Activated naive CD8-positive, alpha-beta T cell treated with anti-CD3 and anti-CD28 coated beads, Interleukin-2, amount 10 ng/mL, durations not matched to agents 7 days and 5 days (primary cell): ENCODE measurements around the gene C9orf152. TPM values are rescaled to one million over a fixed set of nuclear protein-coding genes. Genes with fewer than 3 reads are reported as not detected.
"Not testable (repeated sequence)": the region's sequence is repeated elsewhere in the genome, so short reads cannot be mapped to it uniquely, and the experiment has no call there.

Experiments
- ATAC-seq: fragments of 150-1000 bp; cut with Tn5 transposase; one replicate; pipeline ENCODE4 v1.10.0; 2021; ENCODE audit warnings: low read depth, moderate library complexity
- POLR2A ChIA-PET: fragments of 350-600 bp; sonication (Branson Sonifier 250); formaldehyde crosslinking; loops from one replicate; lab custom pipeline; 2021; ENCODE audit warnings: antibody characterized with exemption; lab: Charles Lee
- DNase-seq: peaks from one replicate; pipeline ENCODE4 v3.0.0; 2021
- H3K27ac Mint-ChIP-seq: one replicate; pipeline ENCODE4 v1.8.0; 2022; ENCODE audit warnings: mild to moderate bottlenecking, mixed read lengths
- H3K27me3 Mint-ChIP-seq: one replicate; pipeline ENCODE4 v1.8.0; 2022; ENCODE audit warnings: mild to moderate bottlenecking, moderate library complexity, mixed read lengths
- H3K36me3 Mint-ChIP-seq: one replicate; pipeline ENCODE4 v1.8.0; 2021; ENCODE audit warnings: mild to moderate bottlenecking, mixed read lengths
- H3K4me1 Mint-ChIP-seq: one replicate; pipeline ENCODE4 v1.8.0; 2021; ENCODE audit warnings: mixed read lengths
- H3K4me3 Mint-ChIP-seq: one replicate; pipeline ENCODE4 v1.8.0; 2022; ENCODE audit warnings: mild to moderate bottlenecking, moderate library complexity, mixed read lengths
- H3K9me3 Mint-ChIP-seq: one replicate; pipeline ENCODE4 v1.8.0; 2021; ENCODE audit warnings: mixed read lengths
- total RNA-seq, 2 experiments: library from RNA; stranded (reverse); gene quantifications; one replicate each; pipeline ENCODE4 v1.2.3, GENCODE V29; 2021

C9orf152 gene
- total RNA-seq, 2 experiments from 2014 or later = not detected

- H3K9me3 Mint-ChIP-seq, H3K4me1 Mint-ChIP-seq, DNase-seq, H3K27ac Mint-ChIP-seq, POLR2A ChIA-PET, H3K27me3 Mint-ChIP-seq, H3K36me3 Mint-ChIP-seq, ATAC-seq, H3K4me3 Mint-ChIP-seq: not testable (repeated sequence)
Measured at GRCh38 chr9:110205612-110206011, 2.3 kb downstream of the C9orf152 start.

DNA sequence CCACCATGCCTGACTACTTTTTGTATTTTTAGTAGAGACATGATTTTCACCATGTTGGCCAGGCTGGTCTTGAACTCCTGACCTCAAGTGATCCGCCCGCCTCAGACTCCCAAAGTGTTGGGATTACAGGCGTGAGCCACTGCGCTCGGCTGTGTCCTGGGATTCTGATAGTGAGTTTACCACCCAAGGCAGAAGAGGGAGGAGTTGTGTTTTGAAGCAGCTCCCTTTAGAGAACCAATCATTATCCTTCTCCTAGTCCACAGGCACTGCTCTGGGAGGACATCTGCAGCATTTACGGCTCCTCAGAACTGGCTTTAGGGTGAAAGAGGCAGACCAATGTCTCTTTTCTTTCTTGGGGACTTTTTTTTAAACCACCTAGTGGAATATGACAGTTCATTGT is 5.7 kb downstream of the C9orf152 start:
- POLR2A ChIA-PET = no interaction called here
- Mint-ChIP-seq H3K36me3 (no peaks in the 10 kb centered on the region), H3K27me3 (peaks cover 2% of the 10 kb centered on the region), H3K4me1 (no peaks in the 10 kb centered on the region), H3K9me3 (no peaks in the 10 kb centered on the region), H3K4me3 (no peak overlapping the region), H3K27ac (no peak overlapping the region)
- no peak for DNase-seq
- ATAC-seq = no peak

- Mint-ChIP-seq H3K4me1 (no peaks in the 10 kb centered on the region), H3K4me3 (no peak overlapping the region), H3K36me3 (no peaks in the 10 kb centered on the region), H3K9me3 (no peaks in the 10 kb centered on the region), H3K27me3 (peaks cover 2% of the 10 kb centered on the region), H3K27ac (no peak overlapping the region)
- no peak for DNase-seq
- POLR2A ChIA-PET = no interaction called here
- ATAC-seq = no peak
Measured at GRCh38 chr9:110199643-110200042, 8.3 kb downstream of the C9orf152 start.

- Mint-ChIP-seq H3K4me3 (no peak overlapping the region), H3K27me3 (peaks cover 2% of the 10 kb centered on the region), H3K4me1 (no peaks in the 10 kb centered on the region), H3K27ac (no peak overlapping the region), H3K9me3 (no peaks in the 10 kb centered on the region), H3K36me3 (no peaks in the 10 kb centered on the region)
- DNase-seq (no peak), ATAC-seq (no peak)
- POLR2A ChIA-PET = no interaction called here
Measured at GRCh38 chr9:110198357-110198756, 9.6 kb downstream of the C9orf152 start.

DNA sequence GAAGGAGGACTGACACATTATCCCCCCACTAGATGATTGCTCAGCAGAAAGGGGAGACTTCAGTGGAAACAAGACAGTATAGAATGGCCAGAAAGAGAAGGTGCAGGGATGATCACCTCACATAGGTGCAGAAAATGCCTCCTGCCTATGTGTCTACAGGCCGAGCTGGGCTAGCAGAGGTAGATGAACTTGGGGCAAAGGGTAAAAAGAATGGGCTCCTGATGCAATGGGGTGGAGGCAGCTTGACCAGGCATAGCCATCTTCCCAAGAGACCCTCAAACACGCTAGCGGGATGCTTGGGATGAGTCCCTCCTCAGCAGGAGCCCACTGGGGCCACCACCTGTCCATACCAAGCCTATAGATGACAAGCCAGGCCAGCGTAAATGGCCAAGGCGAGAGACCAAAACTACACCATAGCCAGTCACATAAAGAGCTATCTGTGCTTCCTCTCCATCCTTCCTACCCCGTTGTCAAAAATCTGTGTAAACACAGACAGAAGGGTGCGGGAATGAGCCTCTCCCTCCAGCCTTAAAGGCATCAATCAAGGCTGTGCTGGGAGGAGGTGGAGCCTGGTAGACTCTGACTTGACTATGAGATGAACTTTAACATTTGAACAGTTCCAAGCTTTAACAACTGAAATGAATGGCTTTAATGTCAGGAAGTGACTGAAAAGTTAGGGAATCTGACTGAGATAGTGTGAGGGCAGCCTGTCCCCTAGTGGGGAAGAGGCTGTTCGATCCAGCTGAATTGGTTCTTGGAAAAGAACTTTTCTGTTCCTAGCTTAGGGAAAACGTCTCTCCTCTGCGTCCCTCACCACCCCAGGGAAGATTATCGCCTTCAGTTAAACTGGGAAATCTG is 10.4 kb downstream of the C9orf152 start:
- Mint-ChIP-seq H3K36me3 (no peaks in the 10 kb centered on the region), H3K9me3 (no peaks in the 10 kb centered on the region), H3K27me3 (peaks cover 5% of the 10 kb centered on the region), H3K4me3 (no peak overlapping the region), H3K27ac (no peak overlapping the region), H3K4me1 (no peaks in the 10 kb centered on the region)
- POLR2A ChIA-PET = no interaction called here
- ATAC-seq = no peak
- DNase-seq = no peak

- H3K27ac Mint-ChIP-seq, H3K4me1 Mint-ChIP-seq, H3K9me3 Mint-ChIP-seq, DNase-seq, POLR2A ChIA-PET, ATAC-seq, H3K4me3 Mint-ChIP-seq, H3K36me3 Mint-ChIP-seq, H3K27me3 Mint-ChIP-seq: not testable (repeated sequence)
Measured at GRCh38 chr9:110196084-110196499, 11.9 kb downstream of the C9orf152 start.

DNA sequence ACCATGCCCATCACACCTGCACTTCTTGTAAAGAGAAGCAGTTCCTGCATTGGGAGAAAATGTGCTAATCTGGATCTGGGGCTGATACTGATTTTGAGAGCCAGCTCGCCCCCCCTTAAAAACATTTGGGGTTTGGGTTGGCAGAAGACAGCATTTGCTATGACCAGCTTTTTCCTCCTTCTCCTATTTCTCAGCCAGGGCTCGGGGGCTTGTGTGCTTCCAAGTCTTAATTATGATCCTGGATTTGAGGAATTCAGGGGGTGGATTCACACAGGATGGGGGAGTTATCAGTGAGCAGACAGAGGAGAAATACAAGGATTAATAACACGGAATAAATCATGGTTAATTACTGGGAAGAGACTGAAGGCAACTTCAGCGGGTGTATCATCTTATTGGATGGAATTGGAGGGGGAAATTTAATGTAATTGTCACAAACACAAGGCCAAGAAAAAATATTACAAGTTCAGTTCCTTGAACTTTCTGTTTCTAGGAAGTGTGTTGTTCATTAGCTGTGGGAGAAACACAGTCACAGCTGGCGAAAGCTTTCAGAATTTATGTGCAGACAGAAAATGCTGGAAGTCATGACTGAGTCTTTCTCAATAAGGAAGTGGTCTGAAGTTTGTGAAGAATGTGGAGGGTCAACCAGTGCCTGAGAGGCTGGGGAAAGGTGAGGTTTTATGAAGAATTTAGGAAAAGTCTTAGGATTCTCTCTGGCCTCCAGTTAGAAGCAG is 15.3 kb downstream of the C9orf152 start:
- Mint-ChIP-seq H3K9me3 (no peaks in the 10 kb centered on the region), H3K4me3 (no peak overlapping the region), H3K27me3 (peaks cover 3% of the 10 kb centered on the region), H3K4me1 (no peaks in the 10 kb centered on the region), H3K36me3 (no peaks in the 10 kb centered on the region), H3K27ac (no peak overlapping the region)
- DNase-seq = no peak
- POLR2A ChIA-PET = interaction anchor here (0.6 kb wide), 1 partner anchor 128 kb away, joined by 4 read pairs; no protein-coding TSS in a partner anchor
- no peak for ATAC-seq

- ATAC-seq = no peak
- no peaks in the 10 kb centered on the region for H3K4me1 Mint-ChIP-seq
- POLR2A ChIA-PET = no interaction called here
- no peaks in the 10 kb centered on the region for H3K9me3 Mint-ChIP-seq
- DNase-seq = no peak
- H3K36me3 Mint-ChIP-seq = no peaks in the 10 kb centered on the region
- no peak overlapping the region for H3K27ac Mint-ChIP-seq
- H3K4me3 Mint-ChIP-seq = no peak overlapping the region
- H3K27me3 Mint-ChIP-seq = peaks cover 3% of the 10 kb centered on the region
Measured at GRCh38 chr9:110191615-110192014, 16.3 kb downstream of the C9orf152 start.

- Mint-ChIP-seq H3K4me1 (no peaks in the 10 kb centered on the region), H3K27me3 (peaks cover 3% of the 10 kb centered on the region), H3K27ac (no peak overlapping the region), H3K36me3 (no peaks in the 10 kb centered on the region), H3K4me3 (no peak overlapping the region), H3K9me3 (no peaks in the 10 kb centered on the region)
- POLR2A ChIA-PET = no interaction called here
- no peak for DNase-seq
- ATAC-seq = no peak
Measured at GRCh38 chr9:110189559-110190320, 18.2 kb downstream of the C9orf152 start.

DNA sequence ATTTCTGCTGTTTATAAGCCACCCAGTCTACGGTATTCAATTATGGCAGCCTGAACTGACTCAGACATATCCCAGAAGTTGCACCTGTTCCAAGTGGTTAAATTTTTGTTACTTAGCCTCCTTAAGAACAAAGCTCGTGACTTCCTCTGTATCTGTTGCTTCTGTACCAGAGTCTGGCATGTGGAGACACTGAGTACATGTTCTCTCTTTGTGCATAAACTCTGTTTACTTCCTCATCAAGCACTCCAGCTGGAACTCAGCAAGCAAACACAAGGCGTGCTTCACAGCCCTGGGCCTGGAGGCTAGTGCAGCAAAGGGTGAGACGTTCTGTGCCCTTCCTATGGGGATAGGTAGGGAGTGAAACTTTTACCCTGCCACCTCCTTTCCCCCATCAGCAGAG is 19.0 kb downstream of the C9orf152 start:
- Mint-ChIP-seq H3K4me1 (no peaks in the 10 kb centered on the region), H3K9me3 (no peaks in the 10 kb centered on the region), H3K27ac (no peak overlapping the region), H3K4me3 (no peak overlapping the region), H3K27me3 (peaks cover 3% of the 10 kb centered on the region), H3K36me3 (no peaks in the 10 kb centered on the region)
- POLR2A ChIA-PET = no interaction called here
- DNase-seq (no peak), ATAC-seq (no peak)

GRCh38 chr9:110188101-110188500 is 19.9 kb downstream of the C9orf152 start:
- H3K9me3 Mint-ChIP-seq = no peaks in the 10 kb centered on the region
- no peak overlapping the region for H3K27ac Mint-ChIP-seq
- no peak for DNase-seq
- peaks cover 3% of the 10 kb centered on the region for H3K4me1 Mint-ChIP-seq
- H3K36me3 Mint-ChIP-seq = no peaks in the 10 kb centered on the region
- POLR2A ChIA-PET = no interaction called here
- no peak overlapping the region for H3K4me3 Mint-ChIP-seq
- no peak for ATAC-seq
- H3K27me3 Mint-ChIP-seq = peaks cover 2% of the 10 kb centered on the region

DNA sequence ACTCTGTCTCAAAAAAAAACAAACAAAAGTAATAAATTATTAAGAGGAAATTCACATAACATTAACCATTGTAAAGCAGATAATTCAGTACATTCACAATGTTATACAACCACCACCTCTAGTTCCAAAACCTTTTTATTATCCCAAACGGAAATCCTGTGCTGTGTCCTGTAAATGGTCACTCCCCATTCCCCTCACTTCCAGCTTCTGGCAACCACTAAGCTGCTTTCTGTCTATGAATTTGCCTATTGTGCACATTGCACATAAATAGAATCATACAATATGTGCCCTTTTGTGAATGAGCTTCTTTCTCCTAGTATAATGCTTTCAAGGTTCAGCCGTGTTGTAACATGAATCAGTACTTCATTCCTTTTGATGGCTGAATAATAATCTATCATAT is 20.8 kb downstream of the C9orf152 start:
- Mint-ChIP-seq H3K27ac (no peak overlapping the region), H3K27me3 (no peaks in the 10 kb centered on the region), H3K4me1 (peaks cover 3% of the 10 kb centered on the region), H3K4me3 (no peak overlapping the region), H3K36me3 (no peaks in the 10 kb centered on the region), H3K9me3 (no peaks in the 10 kb centered on the region)
- DNase-seq = no peak
- no peak for ATAC-seq
- POLR2A ChIA-PET = no interaction called here

- DNase-seq = no peak
- Mint-ChIP-seq H3K4me3 (no peak overlapping the region), H3K27me3 (no peaks in the 10 kb centered on the region), H3K4me1 (peaks cover 3% of the 10 kb centered on the region), H3K36me3 (no peaks in the 10 kb centered on the region), H3K27ac (no peak overlapping the region), H3K9me3 (no peaks in the 10 kb centered on the region)
- no peak for ATAC-seq
- POLR2A ChIA-PET = no interaction called here
Measured at GRCh38 chr9:110186254-110186653, 21.7 kb downstream of the C9orf152 start.
